Erythroblast (primary cell): ENCODE data around the gene PDE5A.

Experiments used
- GATA1 ChIP-seq: IDR thresholded peaks from 2 replicates; pipeline ENCODE4 v1.6.1; 2011; ENCODE audit warnings: low read depth, mild to moderate bottlenecking, control low read depth, low read length, moderate library complexity
- POLR2A ChIP-seq: IDR thresholded peaks from 2 replicates; pipeline ENCODE4 v1.6.1; 2011; ENCODE audit warnings: mild to moderate bottlenecking, low read length

GRCh38 chr4:119532319-119532718 is 96.3 kb downstream of the PDE5A start:
- no peak for TF ChIP-seq POLR2A
- TF ChIP-seq GATA1 = no peak
